HG02610 (cell line): Measurements from ENCODE around the gene PTH.
A peak's percentile ranks its signal among the peaks of the same experiment; 100 is the strongest.

Experiments
- ATAC-seq: cut with Tn5 transposase; IDR thresholded peaks from one replicate; pipeline ENCODE4 v1.9.1; 2021; ENCODE audit warnings: mild to moderate bottlenecking, moderate library complexity; ENCODE audit not compliant: unreplicated experiment

The PTH gene

DNA sequence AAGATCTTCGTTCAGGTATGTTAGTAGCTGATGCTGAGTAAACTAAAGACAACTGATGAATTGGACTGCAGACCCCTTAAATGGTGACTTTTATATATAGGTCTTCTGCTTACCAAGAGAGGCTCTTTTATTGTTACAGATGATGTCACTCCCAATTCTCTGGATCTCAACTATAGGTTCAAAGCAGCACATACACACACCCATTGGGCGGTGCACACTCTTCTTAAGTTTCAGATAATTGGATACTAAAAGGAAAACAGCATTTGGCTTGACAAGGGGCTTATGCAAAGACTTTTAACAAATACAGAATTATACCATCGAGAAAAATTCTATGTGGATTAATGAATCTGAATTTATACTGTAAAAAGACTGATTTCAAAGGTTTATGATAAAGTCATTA is at the start of gene PTH:
Gene PTH, minus strand, starts transcription at position 69 of the 400 bp plus-strand sequence. CDS start 3,142 bp downstream, outside the sequence.
- no peak for ATAC-seq

DNA sequence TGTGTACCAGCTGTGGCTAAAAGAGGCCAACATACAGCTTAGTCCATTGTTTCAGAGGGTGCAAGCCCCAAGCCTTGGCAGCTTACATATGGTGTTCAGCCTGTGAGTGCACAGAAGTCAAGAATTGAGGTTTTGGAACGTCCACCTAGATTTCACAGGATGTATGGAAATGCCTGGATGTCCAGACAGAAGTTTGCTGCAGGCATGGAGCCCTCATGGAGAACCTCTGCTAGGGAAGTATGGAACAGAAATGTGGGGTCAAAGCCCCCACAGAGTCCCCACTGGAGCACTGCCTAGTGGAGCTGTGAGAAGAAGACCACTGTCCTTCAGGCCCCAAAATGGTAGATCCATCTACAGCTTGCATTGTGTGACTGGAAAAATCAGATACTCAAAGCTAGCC is 42.2 kb upstream of the PTH start:
- ATAC-seq = no peak

DNA sequence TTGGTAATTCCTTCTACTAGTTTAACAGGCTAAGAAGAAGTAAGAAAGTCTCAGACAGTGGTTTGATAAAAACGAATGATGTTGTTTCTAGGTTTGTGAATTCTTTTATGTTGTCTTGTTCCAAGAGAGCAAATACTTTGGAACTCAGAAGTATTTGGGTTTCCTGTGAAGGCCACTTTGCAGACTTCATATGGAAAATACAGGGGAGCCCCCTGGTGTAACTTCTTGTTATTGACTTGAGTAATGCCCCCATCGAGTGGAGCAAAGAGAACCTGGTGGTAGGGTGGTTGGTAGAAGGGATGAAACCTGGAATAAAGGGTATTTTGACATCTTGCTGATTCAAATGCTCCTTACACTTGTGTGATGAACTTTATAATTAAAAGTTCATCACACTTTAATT is 40.0 kb upstream of the PTH start:
- no peak for ATAC-seq

DNA sequence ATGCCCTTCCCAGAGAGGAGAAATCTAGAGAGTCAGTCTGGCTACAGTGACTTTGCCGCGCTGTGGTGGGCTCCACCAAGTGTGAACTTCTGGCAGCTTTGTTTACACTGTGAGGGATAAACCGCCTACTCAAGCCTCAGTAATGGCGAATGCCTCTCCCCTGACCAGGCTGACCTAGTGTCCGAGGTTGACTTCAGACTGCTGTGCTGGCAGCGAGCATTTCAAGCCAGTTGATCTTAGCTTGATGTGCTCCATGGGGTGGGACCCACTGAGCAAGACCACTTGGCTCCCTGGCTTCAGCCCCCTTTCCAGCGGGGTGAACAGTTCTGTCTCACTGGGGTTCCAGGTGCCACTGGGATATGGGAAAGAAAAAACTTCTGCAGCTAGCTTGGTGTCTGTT is 38.6 kb upstream of the PTH start:
- no peak for ATAC-seq

DNA sequence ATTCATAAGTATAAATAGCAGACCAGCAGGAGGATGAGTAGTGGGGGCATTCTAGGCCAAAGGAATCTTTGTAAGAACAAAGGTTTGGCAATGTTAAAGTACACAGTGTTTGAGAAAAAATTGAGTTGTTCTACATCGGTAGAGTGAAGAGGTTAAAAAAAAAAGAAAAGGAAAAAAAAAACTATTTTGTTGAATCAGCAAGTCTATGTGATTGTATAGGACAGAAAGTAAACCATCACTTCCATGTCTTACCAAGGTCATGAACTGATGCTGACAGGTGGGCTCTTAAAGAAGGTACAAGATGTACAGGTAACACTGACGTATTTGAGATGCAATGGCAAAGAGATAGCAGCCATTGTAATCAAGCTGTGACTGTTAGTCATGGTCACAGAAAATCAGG is 29.5 kb upstream of the PTH start:
- ATAC-seq = no peak

DNA sequence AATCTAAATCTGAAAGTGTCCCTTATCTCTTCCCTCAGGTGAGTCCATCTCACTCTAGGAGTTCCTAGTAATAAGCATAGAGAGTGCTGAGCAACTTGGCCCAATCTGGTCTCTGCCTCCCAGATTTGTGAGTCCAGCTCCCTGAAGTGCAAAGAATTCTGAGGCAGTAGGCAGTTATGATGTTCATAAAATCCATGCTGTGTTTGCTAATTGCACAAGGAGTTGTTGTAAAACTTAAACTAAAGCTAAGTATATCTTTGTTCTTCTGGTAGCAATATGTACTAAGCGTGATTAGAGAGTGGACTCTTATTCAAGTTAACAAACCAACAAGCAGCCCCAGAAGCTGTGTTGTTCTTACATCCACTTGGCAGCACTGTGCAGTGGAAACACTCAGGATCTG is 7.6 kb upstream of the PTH start:
- ATAC-seq = no peak

DNA sequence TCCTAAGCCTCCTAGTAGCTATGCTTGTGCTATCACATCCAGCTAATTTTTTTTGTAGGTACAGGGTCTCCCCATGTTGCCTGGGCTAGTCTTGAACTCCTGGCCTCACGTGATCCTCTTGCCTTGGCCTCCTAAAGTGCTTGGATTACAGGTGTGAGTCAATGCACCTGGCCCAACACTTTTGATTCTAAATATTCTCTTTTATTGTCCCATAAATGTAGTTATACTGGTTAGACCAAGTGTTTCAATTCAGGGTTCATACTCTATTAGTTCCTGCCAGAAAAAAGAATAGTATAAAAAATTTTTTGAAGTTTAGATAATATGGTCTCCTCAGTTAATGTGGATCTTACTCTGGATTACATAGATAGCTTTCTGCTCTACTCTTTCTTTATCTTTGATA is 6.7 kb upstream of the PTH start:
- no peak for ATAC-seq

DNA sequence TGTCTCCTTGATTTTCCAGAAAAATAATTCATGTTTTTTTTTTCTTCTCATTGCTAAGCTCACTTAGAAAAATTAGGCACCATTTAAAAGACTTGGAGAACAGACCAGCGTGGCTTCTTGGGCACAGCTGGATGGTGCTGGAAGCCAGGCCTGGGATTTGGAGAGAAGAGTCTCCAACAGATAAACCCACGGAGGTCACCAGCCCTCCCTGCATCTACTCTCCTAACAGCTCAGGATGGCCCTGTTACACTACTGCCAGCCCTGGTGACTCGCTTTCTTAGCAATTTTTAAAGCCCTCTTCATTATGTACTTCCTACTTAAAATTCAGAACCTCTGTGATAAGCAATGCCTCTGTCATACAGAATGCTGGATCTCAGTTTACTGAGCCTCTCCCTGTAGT is 1.7 kb downstream of the PTH start:
- ATAC-seq = no peak

DNA sequence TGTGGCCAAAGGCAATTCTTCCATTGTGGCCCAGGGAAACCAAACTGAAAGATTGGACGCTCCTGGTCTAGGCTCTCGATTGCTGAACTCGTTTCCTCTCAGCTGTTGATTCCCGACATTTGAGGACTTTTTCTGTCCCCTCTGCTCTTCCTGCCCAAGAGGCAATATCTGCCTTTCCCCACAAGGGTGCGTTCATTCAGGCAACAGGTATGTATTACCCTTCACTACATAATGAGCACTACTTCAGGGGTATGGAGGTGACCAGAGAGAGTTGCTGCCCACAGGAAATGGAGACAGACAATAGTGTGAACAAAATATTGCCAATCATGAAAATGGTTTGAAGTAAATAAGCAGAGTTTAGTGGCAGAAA is 8.2 kb downstream of the PTH start:
- ATAC-seq = peak; percentile 76

DNA sequence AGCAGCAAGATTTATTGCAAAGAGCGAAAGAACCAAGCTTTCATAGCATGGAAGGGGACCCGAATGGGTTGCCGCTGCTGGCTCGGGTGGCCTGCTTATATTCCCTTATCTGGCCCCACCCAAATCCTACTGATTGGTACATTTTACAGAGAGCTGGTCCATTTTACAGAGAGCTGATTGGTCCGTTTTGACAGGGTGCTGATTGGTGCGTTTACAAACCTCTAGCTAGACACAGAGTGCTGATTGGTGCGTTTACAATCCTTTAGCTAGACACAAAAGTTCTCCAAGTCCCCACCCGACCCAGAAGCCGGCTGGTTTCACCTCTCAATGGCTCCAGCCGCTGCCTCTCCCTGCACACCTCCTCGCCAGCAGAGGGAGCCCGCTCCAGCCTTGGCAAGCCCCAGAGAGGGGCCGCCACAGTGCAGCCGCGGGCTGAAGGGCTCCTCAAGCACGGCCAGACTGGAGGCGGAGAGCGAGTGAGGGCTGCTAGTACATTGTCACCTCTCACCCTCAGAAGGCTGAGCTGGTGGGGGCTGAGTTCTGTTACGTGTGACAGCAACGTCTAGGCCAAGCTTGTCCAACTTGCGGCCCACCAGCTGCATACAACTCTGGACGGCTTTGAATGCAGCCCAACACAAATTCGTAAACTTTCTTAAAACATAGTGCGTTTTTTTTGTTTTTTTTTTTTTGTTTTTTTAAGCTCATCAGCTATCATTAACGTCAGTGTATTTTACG is 8.7 kb downstream of the PTH start:
- peak; percentile 99 for ATAC-seq

DNA sequence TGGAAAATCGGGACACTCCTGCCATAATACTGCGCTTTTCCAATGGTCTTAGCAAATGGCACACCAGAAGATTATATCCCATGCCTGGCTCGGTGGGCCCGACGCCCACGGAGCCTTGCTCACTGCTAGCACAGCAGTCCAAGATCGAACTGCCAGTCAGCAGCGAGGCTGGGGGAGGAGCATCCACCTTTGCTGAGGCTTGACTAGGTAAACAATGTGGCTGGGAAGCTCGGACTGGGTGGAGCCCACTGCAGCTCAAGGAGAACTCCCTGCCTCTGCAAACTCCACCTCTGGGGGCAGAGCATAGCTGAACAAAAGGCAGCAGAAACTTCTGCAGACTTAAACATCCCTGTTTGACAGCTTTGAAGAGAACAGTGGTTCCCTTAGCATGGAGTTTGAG is 15.6 kb downstream of the PTH start:
- ATAC-seq = no peak

DNA sequence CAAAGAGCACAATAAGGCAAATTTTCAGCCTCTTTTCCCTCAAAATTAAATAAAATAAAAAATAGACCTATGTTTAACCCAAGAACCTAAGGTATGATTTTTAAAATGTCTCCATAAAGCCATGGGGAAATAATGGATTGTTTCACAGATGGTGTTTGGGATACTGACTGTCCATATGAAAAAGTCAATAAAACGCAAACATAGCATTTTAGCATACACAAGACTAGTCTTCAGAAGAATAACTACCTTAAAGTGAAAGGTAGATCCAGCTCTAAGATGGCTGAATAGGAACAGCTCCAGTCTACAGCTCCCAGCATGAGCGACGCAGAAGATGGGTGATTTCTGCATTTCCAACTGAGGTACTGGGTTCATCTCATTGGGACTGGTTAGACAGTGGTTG is 16.1 kb downstream of the PTH start:
- ATAC-seq = no peak

DNA sequence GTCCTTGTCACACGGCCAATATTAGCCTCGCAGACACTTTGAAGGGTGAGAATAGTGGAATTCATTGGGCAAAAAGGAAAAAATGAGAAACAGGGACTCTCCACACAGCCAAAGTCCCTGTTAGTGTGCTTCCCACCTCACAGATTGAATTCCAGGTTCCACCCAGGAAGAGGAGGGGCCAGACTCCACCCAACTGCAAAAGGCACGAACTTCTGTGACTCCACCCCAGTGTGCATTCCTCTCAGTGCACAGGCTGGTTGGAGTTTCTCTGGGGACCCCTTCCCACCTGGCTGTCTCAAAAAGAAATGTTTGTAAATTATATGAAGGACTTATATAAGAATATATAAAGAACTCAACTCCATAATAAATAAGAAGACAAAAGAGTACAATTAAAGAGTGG is 20.7 kb downstream of the PTH start:
- ATAC-seq = no peak

DNA sequence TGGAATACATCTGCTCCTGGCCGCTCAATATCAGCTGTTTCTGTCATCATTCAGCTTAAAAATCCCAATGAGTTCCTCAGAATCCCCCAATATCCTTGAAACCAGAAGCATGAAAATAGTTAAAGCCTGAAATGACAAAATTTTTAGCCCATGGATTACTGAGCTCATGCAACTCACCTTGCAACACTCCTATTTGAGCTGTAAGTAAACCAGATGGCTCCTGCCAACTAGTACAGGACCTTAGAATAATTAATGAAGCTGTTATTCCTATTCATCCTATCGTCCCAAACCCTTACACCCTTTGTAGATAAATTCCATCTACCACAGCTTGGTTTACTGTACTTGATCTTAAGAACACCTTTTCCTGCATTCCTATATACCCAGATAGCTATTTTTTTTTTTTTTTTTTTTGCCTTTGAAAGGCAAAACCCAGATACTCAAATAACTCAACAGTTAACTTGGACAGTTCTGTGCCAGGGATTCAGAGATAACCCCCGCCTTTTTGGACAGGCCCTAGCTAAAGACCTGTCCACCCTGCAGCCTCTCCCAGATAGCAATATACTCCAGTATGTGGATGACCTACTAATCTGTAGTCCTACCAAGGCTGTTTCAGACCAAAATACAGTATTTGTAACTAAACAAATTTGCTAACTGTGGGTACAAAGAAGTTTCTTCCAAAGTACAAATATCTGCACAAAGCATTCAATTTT is 22.6 kb downstream of the PTH start:
- ATAC-seq = no peak

DNA sequence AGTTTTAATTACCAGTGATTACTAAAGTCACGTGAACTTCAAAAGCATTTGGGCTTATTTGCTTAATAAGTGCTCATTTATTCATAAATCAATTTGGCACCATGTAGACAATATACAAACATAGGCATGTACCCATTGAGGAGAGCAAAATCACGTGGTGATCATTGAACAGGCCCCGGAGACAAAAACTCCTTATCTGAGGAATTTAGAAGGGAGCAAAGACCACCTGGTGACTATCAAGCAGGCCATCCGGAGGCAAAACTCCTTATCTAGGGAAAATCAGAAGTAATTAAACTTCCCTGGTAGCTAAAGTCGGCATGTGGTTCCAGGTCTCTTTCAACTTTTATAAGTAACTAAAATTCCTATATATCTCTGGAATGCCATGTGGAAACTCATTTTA is 27.0 kb downstream of the PTH start:
- ATAC-seq = no peak

DNA sequence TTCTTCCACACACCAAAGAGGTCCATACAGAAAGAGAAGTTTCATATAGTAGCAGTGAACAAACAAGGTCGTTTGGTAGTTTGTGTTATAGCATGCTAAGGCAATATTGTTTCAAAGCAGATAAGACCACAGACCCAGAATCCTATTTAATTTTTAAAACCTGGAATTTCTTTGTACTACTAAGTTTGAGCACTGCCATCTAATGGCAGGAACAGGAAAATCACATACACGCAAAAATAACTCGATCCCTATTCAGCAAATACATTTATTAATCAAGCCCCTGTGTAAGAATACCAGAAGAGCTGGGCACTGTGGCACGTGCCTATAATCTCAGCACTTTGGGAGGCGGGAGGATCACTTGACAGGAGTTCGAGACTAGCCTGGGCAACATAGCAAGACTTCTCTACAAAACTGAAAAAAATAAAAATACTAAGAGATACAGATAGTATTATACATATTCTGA is 29.9 kb downstream of the PTH start:
- ATAC-seq = no peak

DNA sequence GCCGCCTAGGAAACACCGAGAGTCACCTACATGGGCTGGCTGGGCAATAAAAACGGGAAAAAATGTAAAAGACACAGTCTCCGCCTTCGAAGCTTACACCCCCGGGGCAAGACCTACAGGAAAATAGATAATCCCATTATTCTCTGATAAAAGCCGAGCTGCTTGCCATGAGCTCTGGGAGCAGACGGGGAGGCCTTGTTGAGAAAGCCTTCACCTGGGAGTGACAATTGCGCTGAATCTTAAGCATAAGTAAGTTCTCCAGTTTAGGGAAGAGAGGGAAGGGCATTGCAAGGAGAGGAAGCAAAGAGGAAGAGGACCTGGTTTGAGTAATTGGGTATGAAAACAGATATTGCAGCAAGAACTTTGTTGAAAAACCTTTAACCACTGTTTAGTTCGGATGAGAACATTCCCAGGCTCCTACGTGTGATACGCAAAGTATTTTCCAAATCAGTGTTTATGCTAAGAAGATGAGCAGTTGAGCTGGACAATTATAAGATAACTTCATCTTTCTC is 32.0 kb downstream of the PTH start:
- ATAC-seq = no peak

DNA sequence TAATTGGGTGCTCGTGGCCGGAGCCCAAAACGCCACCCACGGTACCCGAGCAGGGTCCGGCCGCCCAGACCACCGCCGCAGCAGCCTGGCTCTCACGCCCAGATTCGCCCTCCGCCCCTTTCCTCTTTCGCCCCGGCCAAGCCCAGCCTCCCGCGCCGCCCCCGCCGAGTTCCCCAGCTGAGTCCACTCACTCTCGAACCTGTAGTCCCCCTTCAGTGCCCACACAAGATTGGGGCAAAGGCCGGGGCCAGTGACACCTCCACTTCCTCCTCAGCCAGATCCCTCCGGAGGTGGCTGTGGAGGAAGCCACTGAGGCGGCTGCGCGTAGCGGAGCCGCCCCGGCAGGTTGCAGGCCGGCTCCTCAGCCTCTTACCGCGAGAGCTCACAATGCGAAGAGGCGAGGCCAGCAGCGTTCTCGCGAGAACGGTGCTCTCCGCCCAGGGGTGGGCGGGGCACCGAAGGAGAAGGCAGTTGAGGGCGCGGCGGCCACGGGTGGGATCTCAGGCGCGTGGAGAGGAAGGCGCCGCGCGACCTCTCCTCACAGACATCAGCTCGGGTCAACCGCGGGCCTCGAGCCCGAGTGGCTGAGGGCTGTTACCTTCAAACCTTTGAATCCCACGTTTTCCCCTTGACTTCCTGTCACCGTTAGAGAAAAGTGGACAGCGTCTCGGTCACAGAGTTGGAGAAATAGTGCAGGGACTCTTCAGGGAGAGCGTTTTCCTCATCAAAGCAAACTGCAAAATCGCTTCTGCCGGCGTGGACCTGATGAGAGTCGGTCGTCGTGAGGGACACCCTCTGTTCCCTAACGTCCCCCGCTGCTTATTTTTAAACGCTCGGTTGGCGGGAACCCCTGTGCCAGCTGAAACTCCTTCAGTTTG is 32.7 kb downstream of the PTH start, which contains the start of gene BTBD10:
Gene BTBD10, minus strand, starts transcription at position 322 of the 878 bp plus-strand sequence. CDS start 18,098 bp downstream, outside the sequence.
- ATAC-seq = peak; percentile 96

DNA sequence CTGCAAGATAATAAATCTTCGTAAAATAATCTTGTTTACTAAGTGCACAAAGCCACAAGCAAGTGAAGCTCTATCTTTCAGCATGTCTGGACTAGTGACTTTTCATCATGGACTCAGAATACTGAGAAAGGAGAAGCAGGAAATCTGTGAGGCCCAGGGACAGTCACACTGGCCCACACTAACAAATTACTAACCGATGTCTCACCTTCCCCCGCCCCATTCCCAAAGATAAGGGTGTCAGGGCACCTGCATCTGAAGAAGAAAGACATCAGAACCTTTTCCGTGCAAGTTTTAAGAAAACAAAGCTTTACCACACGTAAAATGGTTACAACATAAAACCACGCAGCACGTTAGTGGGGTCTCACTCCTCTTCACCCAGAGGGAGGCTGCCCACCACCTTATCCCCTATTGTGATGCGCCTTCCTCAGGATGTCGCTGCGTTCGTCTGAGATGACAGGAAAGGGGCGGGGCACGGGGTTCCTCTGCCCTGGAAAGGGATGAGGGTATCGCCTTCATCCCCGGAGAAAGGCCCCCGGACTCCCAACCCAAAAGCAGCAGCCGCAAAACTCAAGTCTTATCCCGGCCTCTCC is 33.4 kb downstream of the PTH start:
- ATAC-seq = peak; percentile 38

DNA sequence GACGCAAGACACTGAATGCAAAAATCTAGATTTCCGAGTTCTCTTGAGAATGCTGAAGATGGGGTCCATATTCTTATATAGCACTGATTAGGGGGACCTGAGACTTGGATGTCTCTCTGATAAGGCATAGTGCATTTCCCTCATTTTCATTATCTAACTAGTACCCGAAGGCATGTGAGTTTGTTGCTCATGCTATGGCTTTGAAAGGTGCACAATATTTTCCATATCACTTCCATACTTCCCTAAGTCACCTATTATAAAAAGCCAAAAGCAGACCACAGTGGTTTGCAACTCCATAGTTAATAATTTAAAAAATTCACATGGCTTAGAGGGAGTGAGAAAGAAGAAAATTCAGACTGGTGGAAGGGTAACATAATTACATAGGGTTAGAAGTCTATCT is 34.5 kb downstream of the PTH start:
- no peak for ATAC-seq
